ENCODE results near the gene MEFV. TPM values are rescaled to one million over a fixed set of nuclear protein-coding genes. Genes with fewer than 3 reads are reported as not detected.

Gene MEFV
- total and polyA plus RNA-seq, 9 donors = 0.11 to 0.84 (median 0.46) TPM

GRCh38 chr16:3223913-3224515, 32.4 kb downstream of the MEFV start:
- no peak for DNase-seq
- Histone ChIP-seq H3K27ac (no peak overlapping the region), H3K36me3 (no peaks in the 10 kb centered on the region), H3K9me3 (peaks cover 5 to 41% of the 10 kb centered on the region in 2 donors), H3K4me1 (ENCODE audit: insufficient read depth) (no peaks in the 10 kb centered on the region), H3K27me3 (no peaks in the 10 kb centered on the region), H3K4me3 (no peak overlapping the region)
- TF ChIP-seq, protein P1, sequence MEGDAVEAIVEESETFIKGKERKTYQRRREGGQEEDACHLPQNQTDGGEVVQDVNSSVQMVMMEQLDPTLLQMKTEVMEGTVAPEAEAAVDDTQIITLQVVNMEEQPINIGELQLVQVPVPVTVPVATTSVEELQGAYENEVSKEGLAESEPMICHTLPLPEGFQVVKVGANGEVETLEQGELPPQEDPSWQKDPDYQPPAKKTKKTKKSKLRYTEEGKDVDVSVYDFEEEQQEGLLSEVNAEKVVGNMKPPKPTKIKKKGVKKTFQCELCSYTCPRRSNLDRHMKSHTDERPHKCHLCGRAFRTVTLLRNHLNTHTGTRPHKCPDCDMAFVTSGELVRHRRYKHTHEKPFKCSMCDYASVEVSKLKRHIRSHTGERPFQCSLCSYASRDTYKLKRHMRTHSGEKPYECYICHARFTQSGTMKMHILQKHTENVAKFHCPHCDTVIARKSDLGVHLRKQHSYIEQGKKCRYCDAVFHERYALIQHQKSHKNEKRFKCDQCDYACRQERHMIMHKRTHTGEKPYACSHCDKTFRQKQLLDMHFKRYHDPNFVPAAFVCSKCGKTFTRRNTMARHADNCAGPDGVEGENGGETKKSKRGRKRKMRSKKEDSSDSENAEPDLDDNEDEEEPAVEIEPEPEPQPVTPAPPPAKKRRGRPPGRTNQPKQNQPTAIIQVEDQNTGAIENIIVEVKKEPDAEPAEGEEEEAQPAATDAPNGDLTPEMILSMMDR (IDR thresholded peaks at IDR 0.05) = no peak
- TF ChIP-seq POLR2A (IDR thresholded peaks at IDR 0.05) (no peak), EP300 (IDR thresholded peaks at IDR 0.05) (no peak)
- WGBS, 3 donors = 97 to 99% (median 99%) methylated on average over 10 of the region's 10 CpGs
- intact Hi-C loops (cut with DNase I) = no loop called here

- Histone ChIP-seq H3K9me3 (peaks cover 5 to 27% of the 10 kb centered on the region in 2 donors), H3K4me3 (no peak overlapping the region), H3K36me3 (no peaks in the 10 kb centered on the region), H3K27me3 (no peaks in the 10 kb centered on the region), H3K4me1 (ENCODE audit: insufficient read depth) (no peaks in the 10 kb centered on the region), H3K27ac (no peak overlapping the region)
- intact Hi-C loops (cut with DNase I) = no loop called here
- 80 to 87% (median 86%) methylated on average over 10 of the region's 10 CpGs for WGBS, 3 donors
- TF ChIP-seq EP300 (IDR thresholded peaks at IDR 0.05) (no peak), POLR2A (IDR thresholded peaks at IDR 0.05) (no peak)
- TF ChIP-seq, protein P1 (IDR thresholded peaks at IDR 0.05) = no peak
- no peak for DNase-seq
These were observed 35.6 kb downstream of the MEFV start for GRCh38 chr16:3220839-3221238.

DNA sequence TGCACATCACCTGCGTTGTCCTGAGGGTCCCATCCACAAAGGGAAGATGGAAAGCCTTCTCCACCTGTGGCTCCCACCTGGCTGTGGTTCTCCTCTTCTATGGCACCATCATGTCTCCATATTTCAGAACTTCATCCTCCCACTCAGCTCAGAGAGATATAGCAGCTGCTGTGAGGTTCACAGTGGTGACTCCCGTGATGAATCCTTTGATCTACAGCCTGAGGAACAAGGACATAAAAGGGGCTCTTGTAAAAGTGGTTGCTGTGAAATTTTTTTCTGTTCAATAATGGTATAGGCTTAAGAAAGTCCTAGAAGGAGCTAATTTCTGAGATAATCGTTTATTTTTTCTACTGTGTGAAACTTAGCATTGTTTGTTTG, 40.2 kb downstream of the MEFV start:
- intact Hi-C loops (cut with DNase I) = no loop called here
- Histone ChIP-seq H3K27ac (no peak overlapping the region), H3K27me3 (no peaks in the 10 kb centered on the region), H3K9me3 (peaks cover 0 to 8% of the 10 kb centered on the region in 2 donors), H3K4me3 (no peak overlapping the region), H3K4me1 (ENCODE audit: insufficient read depth) (no peaks in the 10 kb centered on the region), H3K36me3 (no peaks in the 10 kb centered on the region)
- no peak for DNase-seq
- WGBS, 3 donors = 43 to 58% (median 50%) methylated on average over 3 of the region's 3 CpGs
- TF ChIP-seq EP300 (IDR thresholded peaks at IDR 0.05) (no peak), POLR2A (IDR thresholded peaks at IDR 0.05) (no peak)

DNA sequence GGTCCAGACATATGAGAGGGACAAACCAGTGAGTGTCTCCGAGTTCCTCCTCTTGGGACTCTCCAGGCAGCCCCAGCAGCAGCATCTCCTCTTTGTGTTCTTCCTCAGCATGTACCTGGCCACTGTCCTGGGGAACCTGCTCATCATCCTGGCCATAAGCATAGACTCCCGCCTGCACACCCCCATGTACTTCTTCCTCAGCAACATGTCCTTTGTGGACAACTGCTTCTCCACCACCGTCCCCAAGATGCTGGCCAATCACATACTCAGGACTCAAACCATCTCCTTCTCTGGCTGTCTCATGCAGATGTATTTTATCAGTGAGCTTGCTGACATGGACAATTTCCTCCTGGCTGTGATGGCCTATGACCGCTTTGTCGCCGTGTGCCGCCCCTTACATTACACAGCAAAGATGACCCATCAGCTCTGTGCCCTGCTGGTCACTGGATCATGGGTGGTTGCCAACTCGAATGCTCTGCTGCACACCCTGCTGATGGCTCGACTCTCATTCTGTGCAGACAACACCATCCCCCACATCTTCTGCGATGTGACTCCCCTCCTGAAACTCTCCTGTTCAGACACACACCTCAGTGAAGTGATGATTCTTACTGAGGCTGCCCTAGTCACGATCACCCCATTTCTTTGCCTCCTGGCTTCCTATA, 40.7 kb downstream of the MEFV start:
- intact Hi-C loops (cut with DNase I) = no loop called here
- no peak for TF ChIP-seq POLR2A (IDR thresholded peaks at IDR 0.05)
- no peak for TF ChIP-seq EP300 (IDR thresholded peaks at IDR 0.05)
- TF ChIP-seq, protein P1 (IDR thresholded peaks at IDR 0.05) = no peak
- WGBS, 3 donors = 69 to 81% (median 71%) methylated on average over 11 of the region's 11 CpGs
- Histone ChIP-seq H3K27me3 (no peaks in the 10 kb centered on the region), H3K4me1 (ENCODE audit: insufficient read depth) (no peaks in the 10 kb centered on the region), H3K36me3 (no peaks in the 10 kb centered on the region), H3K27ac (no peak overlapping the region), H3K9me3 (peaks cover 0 to 6% of the 10 kb centered on the region in 2 donors), H3K4me3 (no peak overlapping the region)
- no peak for DNase-seq
